SW 1271 (cell line): Measurements from ENCODE around the gene ARHGAP15.

Experiments
- DNase-seq, 2 experiments: peaks; one replicate each; lab custom pipeline; 2025; lab: John Stamatoyannopoulos, UW

The ARHGAP15 gene

GRCh38 chr2:143399631-143400069, 270.4 kb downstream of the ARHGAP15 start:
- DNase-seq, result no peak

GRCh38 chr2:143401861-143402260, 272.6 kb downstream of the ARHGAP15 start:
- no peak for DNase-seq

- no peak for DNase-seq
Measured at GRCh38 chr2:143402451-143402850, 273.2 kb downstream of the ARHGAP15 start.

- no peak for DNase-seq
Measured at GRCh38 chr2:143410082-143410897, 281.1 kb downstream of the ARHGAP15 start.

GRCh38 chr2:143415571-143415970, 286.4 kb downstream of the ARHGAP15 start:
- DNase-seq, result no peak

GRCh38 chr2:143417428-143417827, 288.2 kb downstream of the ARHGAP15 start:
- no peak for DNase-seq

- DNase-seq, result no peak
Measured at GRCh38 chr2:143420313-143420712, 291.1 kb downstream of the ARHGAP15 start.

GRCh38 chr2:143422681-143423080, 293.5 kb downstream of the ARHGAP15 start:
- no peak for DNase-seq

- no peak for DNase-seq
Measured at GRCh38 chr2:143425896-143426295, 296.7 kb downstream of the ARHGAP15 start.

GRCh38 chr2:143426296-143426695, 297.1 kb downstream of the ARHGAP15 start:
- no peak for DNase-seq

GRCh38 chr2:143428700-143429099, 299.5 kb downstream of the ARHGAP15 start:
- peak in 1 of 2 experiments; percentile 1 for DNase-seq

GRCh38 chr2:143429932-143430679, 300.9 kb downstream of the ARHGAP15 start:
- DNase-seq, result no peak

- no peak for DNase-seq
Measured at GRCh38 chr2:143431316-143431715, 302.1 kb downstream of the ARHGAP15 start.

- no peak for DNase-seq
Measured at GRCh38 chr2:143433251-143433650, 304.0 kb downstream of the ARHGAP15 start.

GRCh38 chr2:143433840-143434239, 304.6 kb downstream of the ARHGAP15 start:
- DNase-seq, result no peak

- DNase-seq, result no peak
Measured at GRCh38 chr2:143434445-143434844, 305.2 kb downstream of the ARHGAP15 start.

GRCh38 chr2:143435131-143435530, 305.9 kb downstream of the ARHGAP15 start:
- DNase-seq, result no peak

- DNase-seq, result no peak
Measured at GRCh38 chr2:143436951-143437350, 307.7 kb downstream of the ARHGAP15 start.

- no peak for DNase-seq
Measured at GRCh38 chr2:143440411-143441012, 311.3 kb downstream of the ARHGAP15 start.

GRCh38 chr2:143442193-143442592, 313.0 kb downstream of the ARHGAP15 start:
- no peak for DNase-seq

GRCh38 chr2:143451642-143452281, 322.5 kb downstream of the ARHGAP15 start:
- no peak for DNase-seq

- DNase-seq, result no peak
Measured at GRCh38 chr2:143452817-143453451, 323.7 kb downstream of the ARHGAP15 start.
